Vagina (tissue), 2 donors: ENCODE results near the gene EIF3K. TPM values are rescaled to one million over a fixed set of nuclear protein-coding genes. Genes with fewer than 3 reads are reported as not detected.
A peak's percentile ranks its signal among the peaks of the same experiment; 100 is the strongest.
"Not testable (repeated sequence)": the region's sequence is repeated elsewhere in the genome, so short reads cannot be mapped to it uniquely, and the experiment has no call there.

Experiments
- DNase-seq, 2 donors: peaks; one replicate each; pipeline ENCODE4 v3.0.0-alpha.2; 2017; ENCODE audit errors: extremely low spot score in 2 of 2
- H3K27ac ChIP-seq: fragments of 200-600 bp; sonication (generic); one replicate; pipeline ENCODE4 v1.5.1; 2019
- H3K27me3 ChIP-seq: fragments of 200-600 bp; sonication (generic); one replicate; pipeline ENCODE4 v1.5.1; 2019
- H3K36me3 ChIP-seq, 2 donors: fragments of 200-600 bp; sonication (generic); one replicate each; pipeline ENCODE4 v1.5.1; 2017 to 2019
- H3K4me1 ChIP-seq: fragments of 200-600 bp; sonication (generic); one replicate; pipeline ENCODE4 v1.5.1; 2019
- H3K4me3 ChIP-seq, 2 donors: fragments of 200-600 bp; sonication (generic); 1 replicate in 1 of 2; 2 replicates in 1 of 2; pipeline ENCODE4 v1.5.1; 2016 to 2019
- H3K9me3 ChIP-seq: fragments of 200-600 bp; sonication (generic); one replicate; pipeline ENCODE4 v1.5.1; 2019
- POLR2A ChIP-seq, 2 donors: fragments of 450-650 bp; IDR thresholded peaks; one replicate each; pipeline ENCODE4 v1.6.1; 2017; ENCODE audit warnings: antibody characterized with exemption in 2 of 2, mild to moderate bottlenecking in 2 of 2, moderate library complexity in 2 of 2
- POLR2AphosphoS5 ChIP-seq, 2 donors: sonication (generic); formaldehyde crosslinking; IDR thresholded peaks; one replicate each; pipeline ENCODE4 v1.9.0; 2017; ENCODE audit warnings: antibody characterized with exemption in 2 of 2, mild to moderate bottlenecking in 2 of 2, low read depth in 1 of 2; ENCODE audit not compliant: insufficient read depth in 1 of 2
- intact Hi-C: fragments of 100-400 bp; cut with DNase I; formaldehyde crosslinking; loops from one replicate; pipeline ENCODE4 v1.15.1; 2023
- total RNA-seq: library from RNA; depleted of rRNA; stranded (reverse); fragments of >200 nt; gene quantifications from one replicate; pipeline ENCODE4 v1.2.3, GENCODE V29; 2016
- TF ChIP-seq, protein P1 (sequence below), 3 experiments: fragments of 450-650 bp in 2 of 3; fragments of 200-600 bp in 1 of 3; sonication (generic) in 1 of 3; IDR thresholded peaks; one replicate each; pipeline ENCODE4 v1.5.1; 2017 to 2019; ENCODE audit warnings: antibody characterized with exemption in 3 of 3, mild to moderate bottlenecking in 2 of 3, moderate library complexity in 2 of 3

EIF3K gene
- total RNA-seq, 1 donor from 2014 or later: 349 TPM

DNA sequence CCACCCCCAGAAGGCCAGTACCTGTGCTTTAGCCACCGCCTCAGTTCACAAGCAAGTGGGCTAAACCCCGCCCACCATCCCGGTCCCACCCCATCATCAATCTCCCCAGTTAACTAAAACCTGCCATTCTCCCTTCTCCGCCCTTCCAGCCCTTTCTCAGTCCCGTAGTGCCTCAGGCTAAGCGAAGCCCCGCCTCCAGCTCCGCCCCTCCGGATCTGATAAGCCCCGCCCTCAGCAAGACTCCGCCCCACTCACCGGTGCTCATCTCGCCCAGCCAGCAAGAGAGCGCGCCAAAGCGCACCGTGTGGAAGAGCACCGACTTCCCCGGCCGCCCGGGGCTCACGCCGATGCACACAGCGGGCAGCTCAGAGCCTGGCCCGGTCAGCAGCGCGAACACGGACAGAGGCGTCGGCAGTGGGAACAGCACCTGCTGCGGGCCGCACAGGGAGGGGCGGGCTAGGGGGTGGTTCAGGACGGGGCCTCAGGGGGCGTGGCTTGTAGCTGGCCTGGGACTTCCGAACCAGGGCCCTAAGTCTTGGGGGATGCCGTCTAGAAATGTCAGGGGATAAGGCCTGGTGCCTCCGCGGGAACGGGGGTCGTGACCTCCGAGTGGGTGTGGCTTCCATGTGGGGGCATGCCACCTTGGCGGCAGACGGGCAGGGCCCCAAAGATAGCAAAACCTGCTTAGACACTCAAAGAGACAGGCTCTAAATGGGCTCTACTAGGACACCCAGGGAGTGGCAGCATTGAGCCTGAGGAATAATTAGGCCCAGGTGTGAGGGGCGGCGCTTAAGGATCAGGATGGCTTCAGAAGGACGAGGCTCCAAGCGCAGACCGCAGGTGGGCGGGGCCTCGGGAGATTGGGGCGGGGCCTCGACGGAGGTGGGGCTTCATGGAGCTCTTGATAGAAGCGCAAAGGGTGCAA is 22.7 kb upstream of the EIF3K start:
- Histone ChIP-seq H3K4me3 (peak overlapping the region in 1 of 2 donors; percentile 17), H3K27me3 (no peaks in the 10 kb centered on the region), H3K9me3 (no peaks in the 10 kb centered on the region), H3K27ac (no peak overlapping the region), H3K36me3 (no peaks in the 10 kb centered on the region), H3K4me1 (peaks cover 6% of the 10 kb centered on the region)
- DNase-seq: peak in 1 of 2 donors; percentile 71
- intact Hi-C loops: no loop called here
- TF ChIP-seq POLR2AphosphoS5 (IDR thresholded peaks at IDR 0.05; ENCODE audit: insufficient read depth in 1 of 2, low read depth in 1 of 2) (no peak), POLR2A (IDR thresholded peaks at IDR 0.05) (no peak)
- TF ChIP-seq, protein P1, sequence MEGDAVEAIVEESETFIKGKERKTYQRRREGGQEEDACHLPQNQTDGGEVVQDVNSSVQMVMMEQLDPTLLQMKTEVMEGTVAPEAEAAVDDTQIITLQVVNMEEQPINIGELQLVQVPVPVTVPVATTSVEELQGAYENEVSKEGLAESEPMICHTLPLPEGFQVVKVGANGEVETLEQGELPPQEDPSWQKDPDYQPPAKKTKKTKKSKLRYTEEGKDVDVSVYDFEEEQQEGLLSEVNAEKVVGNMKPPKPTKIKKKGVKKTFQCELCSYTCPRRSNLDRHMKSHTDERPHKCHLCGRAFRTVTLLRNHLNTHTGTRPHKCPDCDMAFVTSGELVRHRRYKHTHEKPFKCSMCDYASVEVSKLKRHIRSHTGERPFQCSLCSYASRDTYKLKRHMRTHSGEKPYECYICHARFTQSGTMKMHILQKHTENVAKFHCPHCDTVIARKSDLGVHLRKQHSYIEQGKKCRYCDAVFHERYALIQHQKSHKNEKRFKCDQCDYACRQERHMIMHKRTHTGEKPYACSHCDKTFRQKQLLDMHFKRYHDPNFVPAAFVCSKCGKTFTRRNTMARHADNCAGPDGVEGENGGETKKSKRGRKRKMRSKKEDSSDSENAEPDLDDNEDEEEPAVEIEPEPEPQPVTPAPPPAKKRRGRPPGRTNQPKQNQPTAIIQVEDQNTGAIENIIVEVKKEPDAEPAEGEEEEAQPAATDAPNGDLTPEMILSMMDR (IDR thresholded peaks at IDR 0.05): no peak

- peaks cover 6% of the 10 kb centered on the region for H3K4me1 ChIP-seq
- TF ChIP-seq, protein P1 (IDR thresholded peaks at IDR 0.05): no peak
- TF ChIP-seq POLR2AphosphoS5 (IDR thresholded peaks at IDR 0.05; ENCODE audit: insufficient read depth in 1 of 2, low read depth in 1 of 2): no peak
- no peak for TF ChIP-seq POLR2A (IDR thresholded peaks at IDR 0.05)
- peak in 1 of 2 donors; percentile 67 for DNase-seq
- no peak overlapping the region for H3K27ac ChIP-seq
- H3K27me3 ChIP-seq: no peaks in the 10 kb centered on the region
- H3K9me3 ChIP-seq: no peaks in the 10 kb centered on the region
- no peak overlapping the region for H3K4me3 ChIP-seq
- intact Hi-C loops: no loop called here
- no peaks in the 10 kb centered on the region for H3K36me3 ChIP-seq
Measured at GRCh38 chr19:38597075-38597474, 21.9 kb upstream of the EIF3K start.

DNA sequence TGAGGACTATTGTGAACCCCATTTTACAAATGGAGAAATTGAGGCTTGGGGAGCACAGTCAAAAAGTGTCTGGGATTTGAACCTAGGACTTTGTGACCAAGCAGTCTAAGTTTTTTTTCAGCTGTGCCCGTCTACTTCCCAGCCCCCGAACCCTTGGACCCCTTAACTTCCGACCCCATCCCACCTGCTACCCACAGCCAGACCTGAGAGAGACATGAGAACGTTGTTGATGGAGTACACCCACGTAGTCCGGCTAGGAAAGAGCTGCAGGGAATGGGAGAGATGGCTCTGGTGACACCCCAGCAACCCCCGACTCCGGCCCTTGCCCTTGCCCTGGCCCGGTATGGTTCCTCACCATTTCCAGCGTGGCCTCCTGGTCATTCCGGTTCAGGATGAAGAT is 19.3 kb upstream of the EIF3K start:
- TF ChIP-seq POLR2A (IDR thresholded peaks at IDR 0.05): no peak
- TF ChIP-seq POLR2AphosphoS5 (IDR thresholded peaks at IDR 0.05; ENCODE audit: insufficient read depth in 1 of 2, low read depth in 1 of 2): no peak
- TF ChIP-seq, protein P1 (IDR thresholded peaks at IDR 0.05): no peak
- Histone ChIP-seq H3K4me3 (no peak overlapping the region), H3K27ac (no peak overlapping the region), H3K4me1 (peaks cover 6% of the 10 kb centered on the region), H3K27me3 (no peaks in the 10 kb centered on the region), H3K36me3 (no peaks in the 10 kb centered on the region), H3K9me3 (no peaks in the 10 kb centered on the region)
- intact Hi-C loops: no loop called here
- DNase-seq: no peak

DNA sequence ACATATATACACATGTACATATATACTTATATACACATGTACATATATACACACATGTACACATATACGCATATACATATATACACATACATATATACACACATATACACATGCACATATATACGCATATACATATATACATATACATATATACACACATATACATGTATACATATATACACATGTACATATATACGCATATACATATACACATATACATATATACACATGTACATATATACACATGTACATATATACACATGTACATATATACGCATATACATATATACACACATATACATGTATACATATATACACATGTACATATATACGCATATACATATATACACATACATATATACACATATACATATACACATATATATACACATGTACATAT is 16.1 kb upstream of the EIF3K start:
- H3K4me3 ChIP-seq, intact Hi-C loops, H3K27ac ChIP-seq, DNase-seq, H3K36me3 ChIP-seq, H3K4me1 ChIP-seq, H3K27me3 ChIP-seq, H3K9me3 ChIP-seq: not testable (repeated sequence)

DNA sequence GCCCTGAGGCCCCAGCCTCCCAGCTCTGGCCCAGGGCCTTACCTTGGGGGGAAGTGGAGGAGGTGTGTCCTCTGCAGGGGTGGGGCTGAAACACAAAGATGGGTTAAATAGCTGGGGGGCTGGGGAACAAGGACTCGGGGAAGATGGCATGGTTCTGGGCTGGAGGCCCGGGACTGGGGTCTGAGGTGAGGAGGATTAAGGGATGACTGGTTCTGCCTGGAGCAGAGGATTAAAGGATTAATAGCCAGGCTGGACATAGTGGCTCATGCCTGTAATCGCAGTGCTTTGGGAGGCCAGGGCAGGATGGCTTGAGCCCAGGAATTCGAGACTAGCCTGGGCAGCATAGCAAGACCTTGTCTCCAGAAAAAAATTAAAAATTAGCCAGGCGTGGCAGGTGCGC is 12.9 kb upstream of the EIF3K start:
- Histone ChIP-seq H3K9me3 (no peaks in the 10 kb centered on the region), H3K36me3 (no peaks in the 10 kb centered on the region), H3K4me1 (no peaks in the 10 kb centered on the region), H3K4me3 (no peak overlapping the region), H3K27ac (no peak overlapping the region), H3K27me3 (no peaks in the 10 kb centered on the region)
- intact Hi-C loops: no loop called here
- DNase-seq: no peak
- TF ChIP-seq, protein P1 (IDR thresholded peaks at IDR 0.05): no peak
- TF ChIP-seq POLR2A (IDR thresholded peaks at IDR 0.05): no peak
- TF ChIP-seq POLR2AphosphoS5 (IDR thresholded peaks at IDR 0.05; ENCODE audit: insufficient read depth in 1 of 2, low read depth in 1 of 2): no peak
